Measurements from ENCODE around the gene RUVBL2.

RUVBL2 gene

DNA sequence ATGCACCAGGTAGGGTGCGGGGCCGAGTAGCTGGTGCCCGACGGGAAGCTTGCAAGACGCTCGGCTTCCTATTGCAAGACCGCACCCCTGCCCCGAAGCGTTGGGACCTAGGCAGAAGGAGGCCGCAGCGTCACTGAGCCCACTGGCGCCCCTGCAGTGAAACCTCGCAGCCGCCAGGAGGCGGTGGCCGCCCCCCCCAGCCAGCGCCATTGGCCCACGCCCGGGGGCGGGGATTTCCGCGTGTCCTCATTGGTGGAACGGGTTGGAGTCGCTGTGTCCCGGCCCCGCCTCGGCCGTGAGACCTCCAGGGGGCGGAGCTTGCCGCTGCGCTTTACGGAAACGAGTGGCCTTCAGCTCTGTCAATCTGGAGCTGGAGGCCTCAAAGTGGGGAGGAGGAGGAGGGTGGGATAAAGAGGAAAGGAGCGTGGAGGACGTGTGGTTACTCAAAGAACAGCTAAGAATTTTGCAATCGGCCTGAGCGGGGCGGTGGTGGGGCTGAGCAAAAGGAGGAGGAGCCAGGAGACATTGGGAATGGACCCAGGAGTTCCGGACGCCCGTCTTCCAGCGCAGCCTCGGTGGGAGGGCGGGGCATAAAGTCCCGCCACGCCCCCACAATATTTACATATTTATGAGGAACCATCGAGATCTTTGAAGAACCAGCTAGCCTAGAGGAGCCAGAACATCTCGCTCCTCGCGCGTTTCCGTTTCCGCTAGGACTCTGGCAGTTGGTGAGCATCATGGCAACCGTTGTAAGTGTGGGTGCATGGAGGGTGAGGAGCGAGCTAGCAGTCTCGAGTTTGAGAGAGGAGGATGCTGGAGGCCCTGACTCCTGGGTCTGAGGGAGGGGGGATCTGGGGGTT lies at the start of gene RUVBL2, which contains the start of gene GYS1:
RUVBL2 (plus strand) TSS at position 713 of the 860 bp plus-strand sequence; CDS start at position 738, 25 bp downstream.
GYS1 (minus strand) TSS at position 135 of the 860 bp plus-strand sequence. CDS start 197 bp downstream, outside the sequence.
- DNase-seq, result peak; percentile 99

- DNase-seq, result no peak
Measured at GRCh38 chr19:48945415-48945814, 48.3 kb upstream of the RUVBL2 start.

DNA sequence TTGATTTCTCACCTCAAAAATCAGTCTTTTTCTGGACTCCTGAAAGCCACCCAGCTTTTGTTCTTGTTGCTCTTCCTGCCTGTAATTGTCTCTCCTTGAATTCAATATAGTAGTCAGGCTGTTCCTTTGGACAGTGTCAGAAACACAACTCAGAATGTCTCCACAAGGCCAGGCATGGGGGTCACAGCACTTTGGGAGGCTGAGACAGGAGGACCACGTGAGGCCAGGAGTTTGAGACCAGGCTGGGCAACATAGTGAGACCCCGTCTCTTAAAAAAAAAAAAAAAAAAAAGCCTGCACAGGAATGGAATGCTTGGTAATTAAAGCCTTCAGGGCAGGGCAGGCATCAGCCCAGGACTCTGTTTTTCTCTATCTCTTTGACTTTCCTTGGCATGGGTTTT lies 47.9 kb upstream of the RUVBL2 start:
- DNase-seq, result no peak

DNA sequence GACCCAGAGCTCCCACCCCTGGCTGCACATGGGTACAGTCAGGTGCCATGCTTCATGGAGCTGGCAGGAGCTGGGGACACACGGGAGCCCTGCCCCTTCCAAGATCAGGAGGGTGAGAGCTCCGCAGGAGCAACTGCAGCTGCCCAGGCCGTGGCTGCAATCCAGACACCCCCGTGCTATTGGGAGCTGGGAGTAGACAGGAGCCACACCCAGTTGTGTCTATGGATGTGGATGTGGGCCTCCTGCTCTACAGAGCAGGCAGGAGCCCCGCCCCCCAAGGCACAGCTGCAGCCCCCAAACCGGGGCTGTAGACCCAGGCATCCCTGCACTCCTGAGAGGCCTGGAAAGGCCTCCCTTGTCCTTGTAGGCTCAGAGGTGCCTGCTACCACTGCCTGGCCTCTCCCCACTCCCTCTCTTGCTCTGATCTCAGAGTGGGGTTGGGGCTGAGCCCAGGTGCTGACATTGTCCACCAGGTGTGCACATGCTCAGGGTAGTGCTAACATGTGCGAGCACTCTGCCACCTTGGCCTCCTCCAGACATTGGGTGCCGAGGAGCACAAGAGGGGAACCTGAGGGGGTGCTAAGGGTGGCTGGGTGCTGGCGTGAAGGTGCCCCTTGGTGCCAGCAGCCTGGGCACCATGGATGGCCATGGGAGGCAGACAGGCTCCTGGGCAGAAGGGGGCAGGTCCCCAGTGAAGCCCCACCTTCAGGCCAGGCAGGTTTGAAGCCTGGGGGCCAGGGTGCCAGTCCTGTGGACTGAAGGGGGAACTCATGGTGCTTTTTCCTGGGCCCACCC lies 47.0 kb upstream of the RUVBL2 start:
- no peak for DNase-seq

DNA sequence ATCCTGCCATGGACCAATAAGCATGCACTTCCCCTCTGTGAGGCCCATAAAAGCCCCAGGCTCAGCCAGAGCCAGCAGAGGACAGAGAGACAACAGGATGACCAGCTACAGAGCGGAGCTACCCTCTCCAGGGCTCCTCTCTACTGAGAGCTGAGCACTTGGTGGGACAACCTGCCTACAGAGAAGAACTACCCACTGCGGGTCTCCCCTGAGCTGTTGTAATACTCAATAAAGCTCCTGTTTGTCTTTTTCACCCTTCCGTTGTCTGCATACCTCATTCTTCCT lies 46.5 kb upstream of the RUVBL2 start:
- DNase-seq, result no peak

DNA sequence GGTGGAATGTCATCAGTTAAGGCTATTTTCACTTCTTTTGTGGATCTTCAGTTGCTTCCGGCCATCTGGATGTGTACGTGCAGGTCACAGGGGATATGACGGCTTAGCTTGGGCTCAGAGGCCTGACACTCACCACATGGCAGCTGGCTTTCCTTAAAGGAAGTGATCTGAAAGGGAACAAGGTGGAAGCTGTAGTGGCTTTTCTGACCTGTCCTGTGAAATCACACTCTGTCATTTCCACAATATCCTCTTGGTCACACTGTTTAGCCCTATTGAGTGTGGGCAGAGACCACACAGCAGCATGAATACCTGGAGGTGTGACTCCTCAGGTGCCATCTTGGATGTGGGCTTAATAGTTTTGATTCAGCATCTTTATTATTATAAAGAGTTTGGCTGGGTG lies 43.5 kb upstream of the RUVBL2 start:
- DNase-seq, result no peak

GRCh38 chr19:48950830-48951519 lies 42.7 kb upstream of the RUVBL2 start:
- no peak for DNase-seq

- no peak for DNase-seq
Measured at GRCh38 chr19:48953141-48953540, 40.5 kb upstream of the RUVBL2 start.

DNA sequence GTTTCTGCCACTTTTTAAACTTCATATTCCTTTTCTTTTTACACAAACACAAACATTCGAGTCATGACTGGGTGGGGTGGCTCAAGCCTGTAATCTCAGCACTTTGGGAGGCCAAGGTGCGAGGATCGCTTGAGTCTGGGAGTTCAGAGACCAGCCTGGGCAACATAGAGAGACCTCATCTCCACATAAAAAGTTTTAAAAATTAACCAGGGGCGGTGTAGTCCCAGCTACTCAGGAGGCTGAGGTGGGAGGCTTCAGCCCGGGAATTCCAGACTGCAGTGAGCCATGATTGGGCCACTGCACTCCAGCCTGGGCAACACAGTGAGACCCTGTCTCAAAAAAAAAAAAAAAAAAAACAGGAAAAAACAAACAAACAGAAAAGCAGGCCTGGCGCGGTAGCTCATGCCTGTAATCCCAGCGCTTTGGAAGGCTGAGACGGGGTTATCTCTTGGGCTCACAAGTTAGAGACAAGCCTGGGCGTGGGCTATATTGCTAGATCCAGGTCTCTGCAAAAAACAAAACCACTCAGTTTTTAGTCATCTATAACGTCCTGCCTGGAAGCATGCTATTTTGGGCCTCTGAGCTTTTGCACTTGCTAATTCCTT lies 39.6 kb upstream of the RUVBL2 start:
- DNase-seq, result no peak

DNA sequence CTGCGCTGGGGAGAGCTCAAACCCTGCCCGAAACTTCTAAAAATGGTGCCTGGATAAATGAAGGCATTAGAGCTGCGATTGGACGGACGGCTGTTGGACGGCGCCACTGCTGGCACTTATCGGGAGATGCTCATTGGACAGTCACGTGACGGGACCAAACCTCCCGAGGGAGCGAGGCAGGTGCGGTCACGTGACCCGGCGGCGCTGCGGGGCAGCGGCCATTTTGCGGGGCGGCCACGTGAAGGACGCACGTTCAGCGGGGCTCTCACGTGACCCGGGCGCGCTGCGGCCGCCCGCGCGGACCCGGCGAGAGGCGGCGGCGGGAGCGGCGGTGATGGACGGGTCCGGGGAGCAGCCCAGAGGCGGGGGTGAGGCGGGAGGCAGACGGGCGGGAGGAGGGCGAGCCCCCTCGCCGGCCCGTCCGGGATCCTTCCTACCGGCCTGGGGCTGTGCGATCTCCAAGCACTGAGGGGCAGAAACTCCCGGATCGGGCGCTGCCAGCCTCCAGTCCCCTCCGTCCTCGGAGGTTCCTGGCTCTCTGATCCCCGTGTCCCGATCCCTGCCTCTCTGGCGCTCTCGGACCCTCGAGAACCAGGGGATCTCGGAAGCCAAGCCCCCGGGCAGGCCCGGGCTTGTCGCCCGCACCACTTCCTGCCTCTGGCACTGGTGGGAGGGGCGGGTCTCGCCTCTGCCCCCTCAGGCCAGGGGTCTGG lies 38.9 kb upstream of the RUVBL2 start, which contains the start of gene BAX:
BAX (plus strand) TSS at position 281 of the 713 bp plus-strand sequence; CDS start at position 335, 54 bp downstream.
- DNase-seq, result peak; percentile 97

DNA sequence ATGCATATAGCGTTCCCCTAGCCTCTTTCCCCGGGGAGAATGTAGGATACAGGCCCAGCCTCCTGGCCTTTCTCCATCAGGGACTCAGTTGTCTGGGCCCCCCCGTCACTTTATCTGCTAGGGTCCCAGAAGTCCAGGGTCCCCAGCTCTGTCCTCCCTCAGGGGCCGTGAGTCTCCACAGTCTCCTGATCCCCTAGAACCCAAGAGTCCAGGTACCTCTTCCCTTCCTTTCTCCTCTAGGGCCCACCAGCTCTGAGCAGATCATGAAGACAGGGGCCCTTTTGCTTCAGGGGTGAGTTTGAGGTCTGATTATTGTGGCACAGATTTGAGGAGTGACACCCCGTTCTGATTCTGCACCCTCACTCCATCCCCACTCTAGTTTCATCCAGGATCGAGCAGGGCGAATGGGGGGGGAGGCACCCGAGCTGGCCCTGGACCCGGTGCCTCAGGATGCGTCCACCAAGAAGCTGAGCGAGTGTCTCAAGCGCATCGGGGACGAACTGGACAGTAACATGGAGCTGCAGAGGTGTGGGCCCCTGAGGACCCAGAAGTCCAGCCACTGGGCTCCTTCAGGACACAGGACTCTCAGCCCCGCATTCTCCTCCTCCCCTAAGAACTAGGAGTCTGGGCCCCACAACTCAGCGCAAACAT lies 38.3 kb upstream of the RUVBL2 start:
- no peak for DNase-seq

DNA sequence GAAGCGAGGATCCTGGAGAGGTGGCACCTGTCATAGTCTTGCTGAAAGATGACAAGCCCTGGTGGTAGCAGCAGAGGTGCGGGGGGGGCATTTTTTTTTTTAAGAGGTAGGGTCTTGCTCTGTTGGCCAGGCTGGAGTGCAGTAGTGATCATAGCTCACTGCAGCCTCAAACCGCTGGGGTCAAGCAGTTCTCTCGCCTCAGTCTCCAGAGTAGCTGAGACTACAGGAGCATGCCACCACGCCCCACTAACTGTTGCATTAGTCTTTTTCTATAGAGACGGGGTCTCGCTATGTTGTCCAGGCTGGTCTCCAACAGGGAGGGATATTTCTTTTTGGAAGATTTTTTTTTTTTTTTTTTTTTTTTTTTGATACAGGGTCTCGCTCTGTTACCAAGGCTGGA lies 35.7 kb upstream of the RUVBL2 start:
- no peak for DNase-seq

GRCh38 chr19:48959341-48960239 lies 34.1 kb upstream of the RUVBL2 start:
- no peak for DNase-seq

DNA sequence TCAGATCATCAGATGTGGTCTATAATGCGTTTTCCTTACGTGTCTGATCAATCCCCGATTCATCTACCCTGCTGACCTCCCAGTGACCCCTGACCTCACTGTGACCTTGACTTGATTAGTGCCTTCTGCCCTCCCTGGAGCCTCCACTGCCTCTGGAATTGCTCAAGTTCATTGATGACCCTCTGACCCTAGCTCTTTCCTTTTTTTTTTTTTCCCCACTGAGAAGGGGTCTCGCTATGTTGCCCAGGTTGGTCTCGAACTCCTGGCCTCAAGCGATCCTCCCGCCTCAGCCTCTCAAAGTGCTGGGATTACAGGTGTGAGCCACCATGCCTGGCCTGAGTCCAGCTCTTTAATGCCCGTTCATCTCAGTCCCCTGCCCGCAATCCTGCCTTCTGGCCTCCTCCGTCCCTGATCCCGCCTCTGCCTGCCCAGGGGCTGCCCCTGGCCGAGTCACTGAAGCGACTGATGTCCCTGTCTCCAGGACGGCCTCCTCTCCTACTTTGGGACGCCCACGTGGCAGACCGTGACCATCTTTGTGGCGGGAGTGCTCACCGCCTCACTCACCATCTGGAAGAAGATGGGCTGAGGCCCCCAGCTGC lies 32.5 kb upstream of the RUVBL2 start:
- no peak for DNase-seq

GRCh38 chr19:48961673-48962028 lies 32.0 kb upstream of the RUVBL2 start:
- DNase-seq, result no peak

DNA sequence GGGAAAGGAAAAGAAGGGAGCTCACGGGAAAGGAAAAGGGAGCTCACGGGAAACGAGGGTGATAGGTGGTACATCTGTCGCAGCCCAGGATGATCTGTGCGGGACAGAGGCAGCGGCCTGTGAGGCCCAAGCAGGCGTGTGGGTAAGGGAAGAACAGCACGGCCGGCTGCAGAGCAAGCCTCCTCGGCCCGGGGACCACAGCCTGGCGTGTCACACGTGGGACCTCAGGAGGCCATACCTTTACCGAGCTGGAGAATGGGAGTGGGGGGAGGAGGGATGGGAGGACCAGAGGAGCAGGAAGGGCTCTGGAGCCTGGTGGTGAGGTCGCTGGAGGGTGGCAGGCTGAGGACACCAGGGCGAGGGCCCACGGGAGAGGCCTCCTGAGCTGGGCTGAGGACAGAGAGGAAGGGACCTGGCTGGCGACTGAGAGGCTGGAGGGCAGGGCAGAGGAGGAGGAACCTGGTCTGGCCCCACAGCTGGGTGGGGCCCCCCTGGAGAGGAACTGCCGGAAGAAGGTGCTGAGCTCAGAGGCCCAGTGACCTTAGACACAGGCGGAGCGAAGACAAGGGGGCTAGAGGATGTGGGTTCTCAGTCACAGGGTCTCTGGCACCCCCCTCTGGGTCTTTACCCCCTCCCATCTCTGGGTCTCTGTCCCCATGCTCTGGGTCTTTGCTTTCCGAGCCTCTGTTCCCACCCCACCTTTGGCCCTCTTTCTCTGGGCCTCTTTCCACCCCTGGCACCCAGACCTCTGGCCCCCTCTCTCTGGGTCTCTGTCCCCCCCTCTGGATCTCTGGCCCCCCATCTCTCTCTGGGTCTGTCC lies 31.4 kb upstream of the RUVBL2 start:
- DNase-seq, result peak; percentile 22

- DNase-seq, result no peak
Measured at GRCh38 chr19:48962849-48963165, 30.9 kb upstream of the RUVBL2 start.

DNA sequence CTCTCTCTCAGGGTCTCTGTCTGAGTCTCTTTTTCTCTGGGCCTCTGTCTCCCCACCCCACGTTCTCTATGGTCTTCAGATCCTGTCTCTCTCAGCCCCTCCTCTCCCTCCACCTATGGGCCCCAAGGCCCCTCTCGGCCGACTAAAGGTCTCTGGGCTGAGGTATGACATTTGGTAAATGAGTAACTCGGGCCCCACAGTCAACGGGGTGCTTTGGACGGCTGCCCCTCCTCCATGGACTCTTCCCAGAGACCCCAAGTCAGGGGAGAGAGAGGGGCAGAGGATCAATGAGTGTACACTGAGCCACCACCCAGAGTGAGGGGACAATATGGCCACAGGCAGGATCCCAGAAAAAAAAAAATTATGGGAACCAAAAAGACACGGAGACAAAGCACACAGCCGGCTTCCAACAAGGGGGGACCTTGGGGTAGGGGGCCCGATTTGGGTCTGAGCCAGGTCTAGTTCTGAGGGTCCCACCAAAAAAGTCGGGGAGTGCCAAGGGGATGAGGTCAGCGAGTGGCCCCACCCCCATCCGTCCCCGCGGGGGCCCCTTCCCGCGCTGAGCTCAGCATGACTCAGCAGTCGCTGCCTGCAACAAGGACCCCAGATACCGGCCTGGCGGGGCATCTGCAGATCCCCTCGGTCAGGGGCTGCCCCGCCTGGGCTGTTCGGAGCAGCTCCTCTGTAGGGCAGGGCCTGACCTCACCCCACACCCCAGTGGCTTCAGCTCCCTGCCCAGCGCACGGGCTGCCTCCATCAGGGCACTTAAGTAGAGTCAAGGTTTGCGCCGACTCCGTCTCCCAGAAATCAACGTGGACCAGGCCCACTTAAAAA lies 30.1 kb upstream of the RUVBL2 start:
- DNase-seq, result peak; percentile 78
